BLaER1 (cell line): ENCODE data around the gene CHRM4.
A peak's percentile ranks its signal among the peaks of the same experiment; 100 is the strongest.

Source experiments
- H3K27ac ChIP-seq: shearing (Covaris generic); formaldehyde crosslinking; 2 replicates; pipeline ENCODE4 v1.8.1; 2022
- H3K27me3 ChIP-seq: shearing (Covaris generic); formaldehyde crosslinking; 2 replicates; pipeline ENCODE4 v1.8.1; 2022
- H3K36me3 ChIP-seq: shearing (Covaris generic); formaldehyde crosslinking; 2 replicates; pipeline ENCODE4 v1.8.1; 2022
- H3K4me1 ChIP-seq: shearing (Covaris generic); formaldehyde crosslinking; 2 replicates; pipeline ENCODE4 v1.8.1; 2022
- H3K4me2 ChIP-seq: shearing (Covaris generic); formaldehyde crosslinking; 2 replicates; pipeline ENCODE4 v1.8.1; 2022
- H3K4me3 ChIP-seq: shearing (Covaris generic); formaldehyde crosslinking; 2 replicates; pipeline ENCODE4 v1.8.1; 2022
- H3K9ac ChIP-seq: shearing (Covaris generic); formaldehyde crosslinking; 2 replicates; pipeline ENCODE4 v1.8.1; 2022
- H3K9me3 ChIP-seq: shearing (Covaris generic); formaldehyde crosslinking; 2 replicates; pipeline ENCODE4 v1.8.1; 2022
- H4K20me1 ChIP-seq: shearing (Covaris generic); formaldehyde crosslinking; 2 replicates; pipeline ENCODE4 v1.8.1; 2022
- Cebpa-rat ChIP-seq: shearing (Covaris generic); IDR thresholded peaks from 2 replicates; pipeline ENCODE4 v1.8.1; 2022

CHRM4 gene

GRCh38 chr11:46391578-46392420 lies at the start of gene CHRM4:
CHRM4 (minus strand) TSS chr11:46391776; CDS start chr11:46386557, 5,219 bp downstream.
- Histone ChIP-seq H3K9ac (no peak within 1 kb of the TSS), H3K4me1 (peaks cover 31% of the 10 kb centered on the region; the same call in 1 of the 2 replicates), H3K9me3 (no peaks in the 10 kb centered on the region), H3K4me3 (peak within 1 kb of the TSS; percentile 59), H3K27ac (no peak within 1 kb of the TSS), H3K4me2 (peak within 1 kb of the TSS; percentile 76), H3K27me3 (peaks cover 68% of the 10 kb centered on the region), H4K20me1 (peaks cover 92% of the 10 kb centered on the region), H3K36me3 (peaks cover 15% of the 10 kb centered on the region)
- no peak for TF ChIP-seq Cebpa-rat

DNA sequence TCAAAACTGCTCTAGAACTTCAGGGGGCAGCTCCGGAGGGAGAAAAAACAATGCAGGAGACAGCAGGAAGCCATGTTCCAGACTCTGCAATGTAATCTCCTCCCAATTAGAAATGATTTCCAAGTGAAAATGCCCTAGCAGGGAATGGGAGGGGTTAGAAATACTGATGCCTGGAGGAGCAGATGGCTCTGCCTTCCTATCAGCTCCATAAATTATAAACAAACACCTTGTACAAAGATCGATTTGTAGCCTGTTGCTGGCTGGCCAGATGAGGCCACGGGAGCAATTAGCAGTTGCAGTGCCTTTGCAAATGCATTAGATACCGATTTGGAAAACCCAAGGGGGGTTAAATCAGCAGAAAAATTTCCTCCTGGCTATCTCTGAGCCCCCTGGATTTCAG lies 46.6 kb upstream of the CHRM4 start:
- Histone ChIP-seq H3K36me3 (peaks cover 77% of the 10 kb centered on the region), H3K9ac (no peak overlapping the region), H3K4me1 (no peaks in the 10 kb centered on the region), H3K4me3 (no peak overlapping the region), H3K27me3 (no peaks in the 10 kb centered on the region), H3K9me3 (no peaks in the 10 kb centered on the region), H3K27ac (no peak overlapping the region), H3K4me2 (no peak overlapping the region), H4K20me1 (peaks cover 10% of the 10 kb centered on the region; the same call in 1 of the 2 replicates)
- TF ChIP-seq Cebpa-rat = no peak

GRCh38 chr11:46437122-46437689 lies 45.6 kb upstream of the CHRM4 start:
- H4K20me1 ChIP-seq = peaks cover 10% of the 10 kb centered on the region; the same call in 1 of the 2 replicates
- peaks cover 77% of the 10 kb centered on the region for H3K36me3 ChIP-seq
- H3K9me3 ChIP-seq = no peaks in the 10 kb centered on the region
- H3K4me3 ChIP-seq = no peak overlapping the region
- no peaks in the 10 kb centered on the region for H3K4me1 ChIP-seq
- H3K27ac ChIP-seq = no peak overlapping the region
- no peaks in the 10 kb centered on the region for H3K27me3 ChIP-seq
- TF ChIP-seq Cebpa-rat = no peak
- no peak overlapping the region for H3K4me2 ChIP-seq
- H3K9ac ChIP-seq = no peak overlapping the region

DNA sequence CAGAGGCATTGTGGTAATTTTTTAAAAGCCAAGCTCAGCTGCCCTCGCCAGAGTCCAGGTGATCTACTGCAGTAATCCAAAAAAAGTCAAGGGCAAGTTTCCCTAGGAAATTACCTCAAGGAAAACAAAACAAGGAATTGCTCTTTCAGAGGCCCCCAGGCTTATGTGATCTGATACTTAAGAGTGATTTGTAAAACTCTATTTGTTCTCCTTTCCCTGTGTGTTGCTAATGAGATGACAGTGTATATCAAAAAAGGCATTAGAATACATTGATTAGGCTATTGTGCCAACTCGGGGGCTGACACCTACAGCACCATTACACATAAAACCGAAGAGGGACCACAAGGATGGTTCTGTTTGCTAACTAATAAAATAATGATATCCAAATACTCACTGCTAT lies 44.5 kb upstream of the CHRM4 start:
- peaks cover 10% of the 10 kb centered on the region; the same call in 1 of the 2 replicates for H4K20me1 ChIP-seq
- peaks cover 77% of the 10 kb centered on the region for H3K36me3 ChIP-seq
- no peak overlapping the region for H3K4me2 ChIP-seq

GRCh38 chr11:46435679-46436078 lies 44.1 kb upstream of the CHRM4 start:
- Histone ChIP-seq H3K27ac (no peak overlapping the region), H3K4me2 (no peak overlapping the region), H3K9ac (no peak overlapping the region), H3K27me3 (no peaks in the 10 kb centered on the region), H3K4me3 (no peak overlapping the region), H3K4me1 (no peaks in the 10 kb centered on the region), H3K36me3 (peaks cover 81% of the 10 kb centered on the region), H4K20me1 (peaks cover 10% of the 10 kb centered on the region; the same call in 1 of the 2 replicates), H3K9me3 (no peaks in the 10 kb centered on the region)
- TF ChIP-seq Cebpa-rat = no peak

More for the DNA sequence above, 44.5 kb upstream of the CHRM4 start:
- H3K4me3 ChIP-seq = no peak overlapping the region
- no peak overlapping the region for H3K27ac ChIP-seq
- no peaks in the 10 kb centered on the region for H3K9me3 ChIP-seq
- no peak for TF ChIP-seq Cebpa-rat
- no peak overlapping the region for H3K9ac ChIP-seq
- no peaks in the 10 kb centered on the region for H3K27me3 ChIP-seq
- H3K4me1 ChIP-seq = no peaks in the 10 kb centered on the region

- Histone ChIP-seq H3K27ac (no peak overlapping the region), H3K4me3 (no peak overlapping the region), H3K27me3 (no peaks in the 10 kb centered on the region), H3K4me2 (no peak overlapping the region), H3K36me3 (peaks cover 87% of the 10 kb centered on the region), H3K4me1 (no peaks in the 10 kb centered on the region), H3K9me3 (no peaks in the 10 kb centered on the region), H4K20me1 (no peaks in the 10 kb centered on the region), H3K9ac (no peak overlapping the region)
- TF ChIP-seq Cebpa-rat = no peak
Measured at GRCh38 chr11:46431211-46431610, 39.6 kb upstream of the CHRM4 start.

DNA sequence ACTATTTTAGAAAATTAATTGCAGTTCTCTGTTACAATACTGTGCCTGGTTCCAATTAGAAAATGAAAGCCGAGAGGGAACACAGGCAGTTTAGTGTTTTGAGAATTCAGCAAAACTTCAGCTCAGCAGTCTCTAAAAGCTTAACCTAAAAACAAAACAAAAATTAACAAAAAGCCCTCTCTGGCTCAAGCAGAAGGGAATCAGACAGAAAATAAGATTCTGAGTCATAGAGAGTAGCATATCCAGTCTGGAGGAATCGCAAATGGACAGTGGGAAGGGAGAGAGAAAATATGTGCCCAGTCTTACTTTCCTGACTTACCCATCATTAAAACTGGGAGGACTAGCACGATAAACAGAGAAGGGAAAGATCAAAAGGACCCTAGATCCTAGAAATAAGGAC lies 38.1 kb upstream of the CHRM4 start:
- no peak for TF ChIP-seq Cebpa-rat
- no peak overlapping the region for H3K27ac ChIP-seq
- no peaks in the 10 kb centered on the region for H4K20me1 ChIP-seq
- H3K36me3 ChIP-seq = peaks cover 80% of the 10 kb centered on the region
- H3K9me3 ChIP-seq = no peaks in the 10 kb centered on the region
- H3K4me3 ChIP-seq = no peak overlapping the region
- H3K9ac ChIP-seq = no peak overlapping the region
- H3K4me1 ChIP-seq = no peaks in the 10 kb centered on the region
- H3K4me2 ChIP-seq = no peak overlapping the region
- no peaks in the 10 kb centered on the region for H3K27me3 ChIP-seq

- no peaks in the 10 kb centered on the region for H3K4me1 ChIP-seq
- 0 out of 2 replicates have a peak, but pooled peaks cover 4% of the 10 kb centered on the region for H4K20me1 ChIP-seq
- TF ChIP-seq Cebpa-rat = no peak
- peaks cover 74% of the 10 kb centered on the region for H3K36me3 ChIP-seq
- no peak overlapping the region for H3K27ac ChIP-seq
- no peaks in the 10 kb centered on the region for H3K27me3 ChIP-seq
- no peaks in the 10 kb centered on the region for H3K9me3 ChIP-seq
- H3K4me3 ChIP-seq = no peak overlapping the region
- H3K4me2 ChIP-seq = no peak overlapping the region
- H3K9ac ChIP-seq = no peak overlapping the region
Measured at GRCh38 chr11:46427364-46427763, 35.8 kb upstream of the CHRM4 start.

- Histone ChIP-seq H3K9ac (no peak overlapping the region), H3K36me3 (peaks cover 74% of the 10 kb centered on the region), H3K9me3 (no peaks in the 10 kb centered on the region), H3K4me3 (no peak overlapping the region), H3K4me2 (no peak overlapping the region), H4K20me1 (0 out of 2 replicates have a peak, but pooled peaks cover 9% of the 10 kb centered on the region), H3K4me1 (no peaks in the 10 kb centered on the region), H3K27me3 (no peaks in the 10 kb centered on the region), H3K27ac (no peak overlapping the region)
- no peak for TF ChIP-seq Cebpa-rat
Measured at GRCh38 chr11:46426233-46426991, 34.8 kb upstream of the CHRM4 start.
